Endodermal cell (in vitro differentiated cells): ENCODE data around the gene C1orf115. TPM values are rescaled to one million over a fixed set of nuclear protein-coding genes. Genes with fewer than 3 reads are reported as not detected.
"Not testable (repeated sequence)": the region's sequence is repeated elsewhere in the genome, so short reads cannot be mapped to it uniquely, and the experiment has no call there.

Source experiments
- DNase-seq: peaks from one replicate; pipeline ENCODE4 v3.0.0-alpha.2; 2017
- H3K27ac ChIP-seq: 2 replicates; pipeline ENCODE4 v1.5.1; 2013; ENCODE audit warnings: mild to moderate bottlenecking, low read depth, low read length, moderate library complexity
- H3K27me3 ChIP-seq: 2 replicates; pipeline ENCODE4 v1.6.1; 2013; ENCODE audit warnings: mild to moderate bottlenecking, low read length, moderate library complexity; ENCODE audit not compliant: insufficient read depth, control insufficient read depth, poor library complexity, severe bottlenecking
- H3K36me3 ChIP-seq: 2 replicates; pipeline ENCODE4 v1.7.0; 2013; ENCODE audit warnings: mild to moderate bottlenecking, low read length, moderate library complexity; ENCODE audit not compliant: control insufficient read depth, insufficient read depth
- H3K4me1 ChIP-seq: one replicate; pipeline ENCODE4 v1.7.0; 2013; ENCODE audit warnings: low read length; ENCODE audit not compliant: control insufficient read depth, insufficient read depth
- H3K4me3 ChIP-seq: 2 replicates; pipeline ENCODE4 v1.5.1; 2013; ENCODE audit warnings: mild to moderate bottlenecking, low read length, moderate library complexity
- H3K9ac ChIP-seq: 2 replicates; pipeline ENCODE4 v1.6.1; 2013; ENCODE audit warnings: mild to moderate bottlenecking, low read length, moderate library complexity; ENCODE audit not compliant: poor library complexity, severe bottlenecking; ENCODE audit errors: extremely low read depth
- H3K9me3 ChIP-seq: 2 replicates; pipeline ENCODE4 v1.6.1; 2013; ENCODE audit warnings: mild to moderate bottlenecking, low read length, moderate library complexity; ENCODE audit not compliant: control insufficient read depth
- H3K27ac Mint-ChIP-seq: 2 replicates; pipeline ENCODE4 v1.8.0; 2020; ENCODE audit warnings: mixed read lengths
- H3K27me3 Mint-ChIP-seq: 2 replicates; pipeline ENCODE4 v1.8.0; 2021; ENCODE audit warnings: mild to moderate bottlenecking, mixed read lengths; ENCODE audit not compliant: insufficient read depth
- H3K36me3 Mint-ChIP-seq: 2 replicates; pipeline ENCODE4 v1.8.0; 2020; ENCODE audit warnings: low read depth, mixed read lengths
- H3K4me1 Mint-ChIP-seq: 2 replicates; pipeline ENCODE4 v1.8.0; 2020; ENCODE audit warnings: mixed read lengths
- H3K4me3 Mint-ChIP-seq: 2 replicates; pipeline ENCODE4 v1.8.0; 2020; ENCODE audit warnings: mild to moderate bottlenecking, moderate library complexity, mixed read lengths
- H3K9me3 Mint-ChIP-seq: 2 replicates; pipeline ENCODE4 v1.8.0; 2020; ENCODE audit warnings: mild to moderate bottlenecking, mixed read lengths
- WGBS, 2 experiments: methylation state at CpG; one replicate each; pipeline versions ENCODE4 v1.1.5 to v1.1.7; 2013; ENCODE audit warnings: missing lambda C conversion rate in 2 of 2, mixed read lengths in 1 of 2; ENCODE audit not compliant: insufficient coverage in 1 of 2, insufficient read length in 1 of 2; 5-methylcytosine and 5-hydroxymethylcytosine counted together
- total RNA-seq, 2 donors: library from RNA; stranded (reverse); fragmentation: NEBNext Ultra II Directional in 1 of 2; extraction: Animal tissue kit (Norgen Biotek cat#: 25700) in 1 of 2; gene quantifications; 2 replicates in 1 of 2; 3 replicates in 1 of 2; pipeline ENCODE4 v1.2.1, GENCODE V29; 2021
- TF ChIP-seq, protein P1 (sequence below): fragments of 200-600 bp; sonication (generic); conservative IDR thresholded peaks from 2 replicates; pipeline ENCODE4 v1.5.0; 2021; ENCODE audit warnings: antibody characterized with exemption, mild to moderate bottlenecking

Gene C1orf115
- total RNA-seq, 2 donors from 2014 or later = 7.5 to 11.5 TPM

DNA sequence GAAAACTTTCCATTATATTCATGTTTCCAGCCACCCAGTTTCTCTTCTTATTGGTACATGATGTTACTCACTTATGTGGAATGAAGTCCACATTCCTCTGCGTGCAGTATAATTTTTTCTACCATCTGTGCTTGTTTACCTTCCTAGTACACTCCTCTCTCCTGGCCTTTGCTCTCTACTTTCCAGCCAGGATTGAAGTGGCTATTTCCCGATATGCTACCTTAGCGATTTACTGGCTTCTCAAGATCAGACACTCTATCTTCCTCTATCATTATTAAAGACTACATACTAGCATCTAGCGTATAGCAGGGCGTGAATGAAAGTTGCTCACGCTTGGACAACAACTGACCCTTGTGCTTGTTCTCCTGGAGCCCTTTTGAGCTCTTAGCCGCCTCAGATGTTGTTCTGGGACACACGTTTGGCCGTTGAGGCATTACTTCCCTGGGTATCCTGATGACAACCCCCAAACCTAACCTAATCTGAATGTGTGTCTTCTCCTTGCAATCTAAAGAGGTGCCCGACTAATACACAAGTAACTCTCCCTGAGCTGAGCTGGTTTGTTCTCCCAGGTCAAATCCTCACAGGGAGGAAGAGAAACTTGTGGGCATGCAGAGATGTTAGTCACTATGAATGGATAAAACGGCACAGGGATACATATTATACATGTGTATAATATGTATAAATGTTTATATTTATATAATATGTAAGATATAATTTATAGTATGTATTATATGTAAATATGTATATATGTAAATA, 44.6 kb downstream of the C1orf115 start:
- no peak overlapping the region for H3K4me3 Mint-ChIP-seq
- H3K27me3 ChIP-seq = no peaks in the 10 kb centered on the region
- no peak overlapping the region for H3K9ac ChIP-seq
- no peaks in the 10 kb centered on the region for H3K4me1 ChIP-seq
- no peaks in the 10 kb centered on the region for H3K36me3 Mint-ChIP-seq
- WGBS, 2 experiments = 91 to 93% methylated on average over 7 to 10 of the region's 11 CpGs
- peaks cover 12% of the 10 kb centered on the region for H3K4me1 Mint-ChIP-seq
- no peak for DNase-seq
- H3K9me3 ChIP-seq = peaks cover 4% of the 10 kb centered on the region
- no peak overlapping the region for H3K27ac ChIP-seq
- H3K27me3 Mint-ChIP-seq = peaks cover 7% of the 10 kb centered on the region
- H3K27ac Mint-ChIP-seq = no peak overlapping the region
- no peaks in the 10 kb centered on the region for H3K36me3 ChIP-seq
- H3K4me3 ChIP-seq = no peak overlapping the region
- TF ChIP-seq, protein P1, sequence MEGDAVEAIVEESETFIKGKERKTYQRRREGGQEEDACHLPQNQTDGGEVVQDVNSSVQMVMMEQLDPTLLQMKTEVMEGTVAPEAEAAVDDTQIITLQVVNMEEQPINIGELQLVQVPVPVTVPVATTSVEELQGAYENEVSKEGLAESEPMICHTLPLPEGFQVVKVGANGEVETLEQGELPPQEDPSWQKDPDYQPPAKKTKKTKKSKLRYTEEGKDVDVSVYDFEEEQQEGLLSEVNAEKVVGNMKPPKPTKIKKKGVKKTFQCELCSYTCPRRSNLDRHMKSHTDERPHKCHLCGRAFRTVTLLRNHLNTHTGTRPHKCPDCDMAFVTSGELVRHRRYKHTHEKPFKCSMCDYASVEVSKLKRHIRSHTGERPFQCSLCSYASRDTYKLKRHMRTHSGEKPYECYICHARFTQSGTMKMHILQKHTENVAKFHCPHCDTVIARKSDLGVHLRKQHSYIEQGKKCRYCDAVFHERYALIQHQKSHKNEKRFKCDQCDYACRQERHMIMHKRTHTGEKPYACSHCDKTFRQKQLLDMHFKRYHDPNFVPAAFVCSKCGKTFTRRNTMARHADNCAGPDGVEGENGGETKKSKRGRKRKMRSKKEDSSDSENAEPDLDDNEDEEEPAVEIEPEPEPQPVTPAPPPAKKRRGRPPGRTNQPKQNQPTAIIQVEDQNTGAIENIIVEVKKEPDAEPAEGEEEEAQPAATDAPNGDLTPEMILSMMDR = no peak
- no peaks in the 10 kb centered on the region for H3K9me3 Mint-ChIP-seq

DNA sequence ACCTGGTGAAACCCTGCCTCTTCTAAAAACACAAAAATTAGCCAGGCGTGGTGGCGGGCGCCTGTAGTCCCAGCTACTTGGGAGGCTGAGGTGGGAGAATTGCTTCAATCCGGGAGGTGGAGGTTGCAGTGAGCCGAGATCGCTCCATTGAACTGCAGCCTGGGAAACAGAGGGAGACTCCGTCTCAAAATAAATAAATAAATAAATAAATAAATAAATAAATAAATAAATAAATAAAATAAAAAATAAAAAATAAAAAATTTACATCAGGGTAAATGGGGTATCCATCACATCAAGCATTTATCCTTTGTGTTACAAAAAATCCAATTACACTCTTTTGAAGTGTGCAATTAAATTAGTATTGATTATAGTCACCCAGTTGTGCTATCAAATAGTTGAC, 46.1 kb downstream of the C1orf115 start:
- H3K4me1 ChIP-seq, H3K27ac Mint-ChIP-seq, H3K27me3 ChIP-seq, H3K9ac ChIP-seq, H3K36me3 ChIP-seq, H3K36me3 Mint-ChIP-seq, H3K4me3 Mint-ChIP-seq, H3K9me3 ChIP-seq, DNase-seq, H3K9me3 Mint-ChIP-seq, H3K4me3 ChIP-seq, H3K27ac ChIP-seq: not testable (repeated sequence)
- H3K27me3 Mint-ChIP-seq = peaks cover 10% of the 10 kb centered on the region
- H3K4me1 Mint-ChIP-seq = peaks cover 12% of the 10 kb centered on the region
- 82 to 98% methylated on average over 4 to 5 of the region's 7 CpGs for WGBS, 2 experiments

DNA sequence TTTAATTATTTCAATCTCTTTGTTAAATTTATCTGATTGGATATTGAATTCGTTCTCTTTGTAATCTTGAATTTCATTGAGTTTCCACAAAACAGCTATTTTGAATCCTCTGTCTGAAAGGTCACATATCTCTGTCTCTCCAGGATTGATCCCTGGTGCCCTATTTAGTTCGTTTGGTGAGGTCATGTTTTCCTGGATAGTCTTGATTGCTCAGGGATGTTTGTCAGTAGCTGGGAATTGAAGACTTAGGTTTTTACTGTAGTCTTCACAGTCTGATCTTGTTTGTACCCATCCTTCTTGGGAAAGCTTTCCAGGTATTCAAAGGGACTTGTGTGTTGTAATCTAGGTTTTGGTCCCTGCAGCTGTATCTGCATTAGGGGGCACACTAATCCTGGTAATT, 51.2 kb downstream of the C1orf115 start:
- DNase-seq = no peak
- Histone ChIP-seq H3K27ac (no peak overlapping the region), H3K27me3 (no peaks in the 10 kb centered on the region), H3K4me3 (no peak overlapping the region), H3K9me3 (no peaks in the 10 kb centered on the region), H3K36me3 (no peaks in the 10 kb centered on the region), H3K9ac (no peak overlapping the region), H3K4me1 (no peaks in the 10 kb centered on the region)
- H3K27ac Mint-ChIP-seq = no peak overlapping the region
- H3K9me3 Mint-ChIP-seq = no peaks in the 10 kb centered on the region
- H3K4me1 Mint-ChIP-seq = peaks cover 14% of the 10 kb centered on the region
- no peaks in the 10 kb centered on the region for H3K36me3 Mint-ChIP-seq
- peaks cover 29% of the 10 kb centered on the region for H3K27me3 Mint-ChIP-seq
- WGBS, 2 experiments = 80 to 82% methylated on average over 1 to 2 of the region's 2 CpGs
- TF ChIP-seq, protein P1 = no peak
- no peak overlapping the region for H3K4me3 Mint-ChIP-seq
